HG02623 (cell line): Measurements from ENCODE around the gene MC4R.

ENCODE experiments used
- ATAC-seq: cut with Tn5 transposase; IDR thresholded peaks from one replicate; pipeline ENCODE4 v1.9.1; 2021; ENCODE audit warnings: moderate library complexity; ENCODE audit not compliant: unreplicated experiment

The MC4R gene

DNA sequence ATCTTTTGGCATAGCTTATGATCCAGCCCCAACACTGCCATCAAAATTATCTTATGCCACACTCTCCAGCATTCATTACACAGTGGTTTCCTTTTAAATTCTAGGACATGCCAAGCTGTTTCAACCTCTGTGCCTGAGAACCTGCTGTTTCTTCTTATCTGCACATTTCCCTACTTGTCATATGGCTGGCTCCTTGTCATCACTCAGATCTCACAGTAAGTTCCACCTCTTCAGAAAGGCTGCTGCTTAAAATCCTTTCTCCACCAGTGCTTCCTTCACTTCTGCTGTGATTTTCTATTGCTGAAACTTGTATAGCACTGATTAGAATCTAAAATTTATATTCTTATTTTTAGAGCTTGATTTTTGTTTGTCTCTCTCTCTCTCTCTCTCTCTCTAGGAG lies 43.4 kb downstream of the MC4R start:
- ATAC-seq, result no peak

DNA sequence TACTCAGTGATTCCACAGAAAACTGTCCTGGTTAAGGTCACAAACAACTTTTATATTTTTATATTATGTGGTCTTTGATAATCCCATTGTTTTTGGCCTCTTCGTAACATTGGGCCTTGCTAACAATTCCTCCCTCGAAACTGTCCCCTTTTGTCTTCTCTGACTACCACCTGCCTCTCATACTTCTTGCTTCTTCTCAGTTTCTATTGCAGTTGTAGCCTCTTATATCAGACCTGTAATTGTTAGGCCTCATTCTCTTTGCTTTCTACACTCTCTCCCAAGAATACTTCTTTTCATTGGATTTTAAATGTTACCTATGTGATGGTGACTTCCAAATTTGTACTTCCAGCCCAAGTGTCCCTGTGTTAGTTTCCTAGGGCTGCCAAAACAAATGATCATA lies 44.7 kb downstream of the MC4R start:
- no peak for ATAC-seq

DNA sequence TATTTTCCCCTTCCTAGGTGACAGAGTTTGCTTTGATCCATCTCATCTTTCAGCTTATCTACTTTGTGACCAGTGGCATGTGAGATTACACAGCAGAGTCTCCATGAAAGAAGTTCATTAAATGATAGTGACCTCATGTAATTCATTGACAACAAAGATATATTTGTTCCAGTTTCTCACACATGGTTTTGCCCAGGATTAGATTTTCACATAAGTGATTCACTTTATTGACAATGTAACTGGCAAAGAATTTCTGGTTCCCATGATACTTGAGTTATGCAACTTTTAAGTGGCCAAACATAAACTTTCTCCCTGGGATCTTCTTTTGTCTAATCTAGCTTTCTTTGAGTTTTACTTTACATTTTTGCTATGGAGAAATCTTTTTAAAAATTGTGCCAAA lies 50.0 kb downstream of the MC4R start:
- ATAC-seq, result no peak
